Activated effector memory CD4-positive, alpha-beta T cell treated with Interleukin-2 at 50 U/mL for 16 hours (primary cell): ENCODE results near the gene MBTPS2.
"Not testable (repeated sequence)": the region's sequence is repeated elsewhere in the genome, so short reads cannot be mapped to it uniquely, and the experiment has no call there.

Experiments used
- DNase-seq: peaks from one replicate; pipeline ENCODE4 v3.0.0-alpha.2; 2020

MBTPS2 gene

DNA sequence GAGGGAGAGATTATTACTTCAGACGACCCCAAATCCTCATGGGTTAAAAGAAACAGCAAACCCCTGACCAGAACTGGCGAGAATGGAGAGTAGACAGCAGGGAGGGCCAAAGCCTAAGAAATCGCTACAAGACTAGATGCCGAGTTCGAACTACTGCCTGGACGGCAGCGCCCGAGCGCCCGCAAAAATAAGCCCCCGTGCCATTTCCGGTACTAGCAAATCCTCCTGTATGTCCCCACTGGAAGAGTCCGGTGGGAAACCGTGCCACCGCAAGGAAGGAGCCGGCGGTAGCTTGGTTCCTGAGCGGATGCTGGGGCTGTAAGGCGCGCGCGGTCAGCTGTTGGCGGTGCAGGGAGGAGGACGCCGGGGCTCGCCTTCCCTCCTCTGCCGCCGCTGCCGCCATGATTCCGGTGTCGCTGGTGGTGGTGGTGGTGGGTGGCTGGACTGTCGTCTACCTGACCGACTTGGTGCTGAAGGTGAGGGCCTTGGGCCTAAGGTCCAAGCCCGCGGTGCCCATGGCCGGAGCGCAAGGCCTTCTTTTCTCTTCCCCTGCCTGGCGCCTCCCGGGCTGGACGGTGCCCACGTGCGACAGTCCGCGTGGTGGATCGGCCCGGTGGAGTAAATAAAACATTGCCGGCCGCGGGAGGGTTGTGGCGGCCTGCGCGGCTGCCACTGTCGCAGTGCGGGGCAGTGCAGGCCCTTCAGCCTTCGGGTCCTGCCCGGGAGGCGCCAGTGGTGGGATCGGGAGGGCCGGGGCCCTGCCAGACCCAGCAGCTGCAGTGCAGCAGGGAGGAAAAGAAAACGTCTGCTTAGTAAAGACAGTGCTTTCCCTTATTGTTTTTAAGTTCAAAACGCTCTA lies at the start of gene MBTPS2:
TSS of gene MBTPS2 (plus strand) at position 284 of the 859 bp plus-strand sequence. CDS start at position 402, 118 bp downstream.
- DNase-seq, result peak; percentile 74

- DNase-seq, result no peak
These were observed 40.7 kb upstream of the MBTPS2 start for GRCh38 chrX:21798677-21799219.

- no peak for DNase-seq
These were observed 39.6 kb upstream of the MBTPS2 start for GRCh38 chrX:21799767-21800166.

- DNase-seq, result no peak
These were observed 39.1 kb upstream of the MBTPS2 start for GRCh38 chrX:21800344-21800770.

GRCh38 chrX:21802054-21802670 lies 37.3 kb upstream of the MBTPS2 start:
- DNase-seq, result no peak

GRCh38 chrX:21802839-21803238 lies 36.6 kb upstream of the MBTPS2 start:
- no peak for DNase-seq

- DNase-seq, result no peak
These were observed 32.7 kb upstream of the MBTPS2 start for GRCh38 chrX:21806691-21807090.

DNA sequence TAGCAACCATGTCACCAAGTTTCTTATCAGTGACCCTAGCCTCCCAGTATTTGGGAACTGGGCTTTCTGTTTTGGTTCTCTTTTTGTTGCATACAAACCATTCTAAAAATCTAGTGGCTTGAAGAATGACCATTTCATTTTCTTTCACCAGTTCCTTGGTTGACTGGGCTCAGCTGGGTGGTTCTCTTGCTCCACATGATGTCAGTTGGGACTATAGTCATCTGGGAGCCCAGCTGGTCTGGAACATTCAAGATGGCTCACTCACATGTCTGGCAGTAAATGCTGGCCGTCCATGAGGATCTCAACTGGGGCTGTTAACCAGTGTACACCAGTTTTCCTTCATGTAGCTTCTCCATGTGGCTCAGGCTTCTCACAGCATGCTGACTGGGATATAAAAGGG lies 27.6 kb upstream of the MBTPS2 start:
- DNase-seq, result no peak

- DNase-seq, result no peak
These were observed 26.8 kb upstream of the MBTPS2 start for GRCh38 chrX:21812628-21813027.

GRCh38 chrX:21813612-21814368 lies 25.6 kb upstream of the MBTPS2 start:
- no peak for DNase-seq

DNA sequence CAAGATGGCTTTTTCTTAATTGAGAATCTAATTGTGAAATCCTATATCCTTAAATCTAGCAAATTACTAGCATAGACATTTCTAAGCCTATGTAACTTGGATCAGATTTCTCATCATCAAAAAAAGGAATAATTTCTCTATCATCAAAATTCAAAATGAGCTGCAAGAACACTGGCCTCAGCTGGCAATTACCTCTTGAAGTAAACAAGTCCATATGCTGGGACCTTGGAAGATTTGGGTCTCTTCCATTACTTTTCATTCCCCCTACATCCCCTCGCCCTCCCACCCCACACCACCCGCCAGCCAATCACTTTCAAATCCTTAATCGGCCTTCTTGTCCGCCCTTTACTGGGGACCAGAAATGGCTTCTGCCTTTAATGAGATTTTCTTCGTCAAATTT lies 23.3 kb upstream of the MBTPS2 start:
- DNase-seq, result no peak

DNA sequence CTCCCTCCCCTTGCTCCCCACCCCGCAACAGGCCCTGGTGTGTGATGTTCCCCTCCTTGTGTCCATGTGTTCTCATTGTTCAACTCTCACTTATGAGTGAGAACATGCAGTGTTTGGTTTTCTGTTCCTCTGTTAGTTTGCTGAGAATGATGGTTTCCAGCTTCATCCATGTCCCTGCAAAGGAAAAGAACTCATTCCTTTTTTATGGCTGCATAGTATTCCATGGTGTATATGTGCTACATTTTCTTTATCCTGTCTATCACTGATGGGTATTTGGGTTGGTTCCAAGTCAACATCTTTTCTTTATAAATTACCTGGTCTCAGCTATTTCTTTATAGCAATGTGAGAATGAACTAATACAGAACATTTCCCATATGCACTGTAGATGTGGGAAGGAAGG lies 19.2 kb upstream of the MBTPS2 start:
- not testable (repeated sequence) for DNase-seq

- DNase-seq, result no peak
These were observed 17.5 kb upstream of the MBTPS2 start for GRCh38 chrX:21821875-21822274.

DNA sequence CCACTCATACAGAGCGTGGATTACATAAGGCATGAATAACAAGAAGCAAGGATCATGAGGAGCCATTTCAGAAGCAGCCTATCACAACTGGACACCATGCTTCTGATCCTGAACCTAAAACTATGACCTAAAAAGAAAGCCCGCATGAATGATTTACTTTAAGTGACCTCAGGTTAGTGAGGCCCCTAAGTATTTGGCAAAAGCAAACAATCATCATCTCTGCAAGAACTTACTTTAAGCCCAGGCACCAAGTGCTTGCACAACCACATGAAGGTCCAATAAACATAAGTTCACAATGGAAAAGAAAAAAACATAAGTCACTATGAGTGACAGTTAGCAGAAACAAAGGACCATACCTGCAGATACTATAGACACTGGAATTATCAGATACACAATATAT lies 7.9 kb upstream of the MBTPS2 start:
- DNase-seq, result no peak

DNA sequence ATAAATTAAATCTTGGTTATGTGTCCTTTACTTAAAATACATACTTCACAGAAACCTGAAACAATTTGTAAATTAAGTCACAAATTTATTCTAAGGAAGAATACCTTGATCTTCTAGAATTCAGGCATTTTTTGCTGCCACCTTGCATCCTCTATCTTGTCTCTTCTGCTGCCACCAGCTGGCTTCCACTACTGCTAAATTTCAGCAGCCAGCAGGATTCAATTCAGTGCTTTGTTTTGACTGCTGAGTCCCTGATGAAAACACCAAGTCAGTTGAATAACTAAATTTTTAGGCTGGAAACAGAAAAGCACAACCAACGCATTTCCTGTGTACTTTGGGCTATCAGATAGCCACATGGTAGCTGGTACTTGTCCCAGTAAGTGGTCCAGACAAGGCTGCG lies 2.4 kb upstream of the MBTPS2 start:
- no peak for DNase-seq

DNA sequence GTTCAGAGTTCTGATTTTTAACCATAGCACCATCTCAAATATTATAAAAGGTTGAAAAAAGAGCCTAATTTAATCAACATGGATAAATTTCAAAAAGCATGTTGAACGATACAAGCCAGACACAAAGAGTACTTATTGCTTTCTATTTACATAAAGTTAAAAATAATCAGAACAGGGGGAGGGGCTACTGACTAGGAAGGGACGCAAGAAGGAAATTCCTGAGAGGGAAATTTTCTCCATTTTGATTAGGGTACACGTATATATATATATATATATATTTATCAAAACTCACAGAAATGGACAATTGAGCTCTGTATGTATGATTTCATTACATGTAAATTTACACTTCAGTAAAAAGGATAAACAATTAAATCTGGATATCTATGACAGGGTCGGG lies 482 bp upstream of the MBTPS2 start:
- no peak for DNase-seq

DNA sequence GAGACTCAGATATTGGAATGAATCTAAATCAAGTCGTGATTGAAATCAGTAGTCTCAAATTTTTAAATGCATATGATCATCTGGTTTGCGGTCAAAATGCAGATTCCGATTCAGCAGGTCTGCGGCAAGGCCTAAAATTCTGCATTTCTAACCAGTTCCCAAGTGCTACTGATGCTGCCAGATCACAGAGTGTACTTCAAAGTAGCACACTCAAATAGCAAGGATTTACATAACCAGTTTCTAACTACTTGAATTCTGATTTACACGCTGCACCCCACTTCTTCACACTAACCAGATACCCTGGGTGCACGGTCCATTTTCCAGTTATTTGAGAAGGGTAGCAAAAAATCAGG lies 752 bp downstream of the MBTPS2 start:
- no peak for DNase-seq

GRCh38 chrX:21843179-21843578 lies 3.8 kb downstream of the MBTPS2 start:
- no peak for DNase-seq

DNA sequence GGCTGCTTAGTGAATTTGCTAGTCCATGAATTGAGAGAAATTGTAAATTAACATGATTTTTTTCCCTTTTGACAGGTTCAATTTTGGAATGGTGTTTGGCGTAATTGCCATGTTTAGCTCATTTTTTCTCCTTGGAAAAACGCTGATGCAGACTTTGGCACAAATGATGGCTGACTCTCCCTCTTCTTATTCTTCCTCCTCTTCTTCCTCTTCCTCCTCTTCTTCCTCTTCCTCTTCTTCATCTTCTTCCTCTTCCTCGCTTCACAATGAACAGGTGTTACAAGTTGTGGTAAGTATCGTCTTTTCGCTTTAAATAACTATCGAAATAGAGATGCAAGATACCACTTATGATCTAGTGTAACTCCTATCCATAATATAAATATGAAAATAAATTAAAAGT lies 5.7 kb downstream of the MBTPS2 start:
- no peak for DNase-seq

- DNase-seq, result no peak
These were observed 7.9 kb downstream of the MBTPS2 start for GRCh38 chrX:21847342-21847741.

GRCh38 chrX:21853578-21853977 lies 14.2 kb downstream of the MBTPS2 start:
- no peak for DNase-seq

DNA sequence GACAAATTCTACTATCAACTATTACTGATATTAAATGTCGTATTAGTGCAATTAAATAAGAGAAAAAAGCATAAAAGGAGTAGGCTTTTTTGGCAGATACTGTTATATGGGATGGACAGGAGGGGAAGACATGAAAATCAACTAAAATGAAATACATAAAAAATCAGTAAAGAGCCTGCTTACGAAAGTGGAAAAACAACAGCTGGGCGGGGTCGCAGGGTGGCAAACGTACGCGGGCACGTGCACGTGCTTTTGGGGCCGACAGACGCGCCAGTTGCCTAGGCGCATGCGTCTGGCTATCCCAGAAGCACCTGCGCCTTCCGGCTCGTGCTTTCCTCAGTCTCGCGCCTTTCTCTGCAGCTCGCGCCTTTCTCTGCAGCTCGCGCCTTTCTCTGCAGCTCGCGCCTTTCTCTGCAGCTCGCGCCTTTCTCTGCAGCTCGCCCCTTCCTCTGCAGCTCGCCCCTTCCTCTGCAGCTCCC lies 16.6 kb downstream of the MBTPS2 start, which contains the start of gene YY2:
TSS of gene YY2 (plus strand) at position 51 of the 479 bp plus-strand sequence. CDS start 498 bp downstream, outside the sequence.
- DNase-seq, result no peak

DNA sequence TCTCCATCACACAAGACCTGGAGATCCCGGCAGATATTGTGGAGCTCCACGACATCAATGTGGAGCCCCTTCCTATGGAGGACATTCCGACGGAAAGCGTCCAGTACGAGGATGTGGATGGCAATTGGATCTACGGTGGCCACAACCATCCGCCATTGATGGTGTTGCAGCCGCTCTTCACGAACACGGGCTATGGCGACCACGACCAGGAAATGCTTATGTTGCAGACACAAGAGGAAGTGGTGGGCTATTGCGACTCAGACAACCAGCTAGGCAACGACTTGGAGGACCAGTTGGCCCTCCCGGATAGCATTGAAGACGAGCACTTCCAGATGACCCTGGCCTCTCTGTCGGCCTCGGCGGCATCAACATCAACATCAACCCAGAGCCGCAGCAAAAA lies 17.1 kb downstream of the MBTPS2 start:
- DNase-seq, result no peak
